H1 (cell line): ENCODE results near the gene USP10. TPM values are rescaled to one million over a fixed set of nuclear protein-coding genes. Genes with fewer than 3 reads are reported as not detected.

Experiments used
- CREB1 ChIP-seq: IDR thresholded peaks from 2 replicates; pipeline ENCODE4 v1.6.1; 2012; ENCODE audit warnings: inconsistent platforms
- HDAC6 ChIP-seq: IDR thresholded peaks from one replicate; pipeline ENCODE4 v1.7.1; 2012; ENCODE audit warnings: low read depth, mild to moderate bottlenecking, inconsistent platforms, low read length, moderate library complexity
- KDM5A ChIP-seq: fragments of 200-600 bp; IDR thresholded peaks from 2 replicates; pipeline ENCODE4 v1.7.1; 2012; ENCODE audit warnings: mild to moderate bottlenecking, low read length, inconsistent platforms, mixed read lengths
- NRF1 ChIP-seq: IDR thresholded peaks from 2 replicates; pipeline ENCODE4 v1.6.1; 2011; ENCODE audit warnings: mild to moderate bottlenecking, low read depth, low read length, improper control_type of control experiment
- SIN3A ChIP-seq, 2 experiments: IDR thresholded peaks in 1 of 2; conservative IDR thresholded peaks in 1 of 2; 2 replicates each; pipeline ENCODE4 v1.6.1; 2011 to 2012; ENCODE audit warnings: low read length in 2 of 2, improper control_type of control experiment in 1 of 2, low read depth in 1 of 2, mild to moderate bottlenecking in 1 of 2
- SRF ChIP-seq: IDR thresholded peaks from 2 replicates; pipeline ENCODE4 v1.6.1; 2011; ENCODE audit warnings: mild to moderate bottlenecking, low read depth, low read length, moderate library complexity
- SUZ12 ChIP-seq: fragments of 200-600 bp; sonication (generic); IDR thresholded peaks from 2 replicates; pipeline ENCODE4 v1.6.1; 2012; ENCODE audit warnings: mild to moderate bottlenecking, inconsistent platforms, low read length, moderate library complexity, mixed read lengths
- polyA plus RNA-seq, 7 experiments: library from polyadenylated mRNA; depleted of rRNA in 3 of 7; stranded (reverse) in 5 of 7; unstranded in 2 of 7; fragments of >200 nt in 5 of 7; fragments of 200-250 nt in 2 of 7; gene quantifications; 1 replicate in 5 of 7; 2 replicates in 1 of 7; 4 replicates in 1 of 7; pipeline versions ENCODE4 v1.2.1 to v1.2.3, GENCODE V29; 2011 to 2013; ENCODE audit warnings: missing spikeins in 2 of 7, mixed read lengths in 2 of 7
- total RNA-seq: library from RNA; stranded (reverse); fragmentation: NEBNext Ultra II Directional; extraction: Animal tissue kit (Norgen Biotek cat#: 25700); gene quantifications from 2 replicates; pipeline ENCODE4 v1.2.1, GENCODE V29; 2021
- TF ChIP-seq, protein P1 (sequence below): IDR thresholded peaks from 2 replicates; pipeline ENCODE4 v1.6.1; 2011; ENCODE audit warnings: low read depth, mild to moderate bottlenecking, low read length; ENCODE audit not compliant: insufficient read depth
- TF ChIP-seq, protein P2 (sequence below): IDR thresholded peaks from 2 replicates; pipeline ENCODE4 v1.6.1; 2012; ENCODE audit warnings: inconsistent platforms
- TF ChIP-seq, protein P3 (sequence below): IDR thresholded peaks from 2 replicates; pipeline ENCODE4 v1.6.1; 2012; ENCODE audit warnings: low read length, inconsistent platforms

Gene USP10
- total and polyA plus RNA-seq, 2 of the 8 experiments (the other 6 are each of a cell fraction or from before 2014, with no cell fraction given), result 171 to 195 TPM

DNA sequence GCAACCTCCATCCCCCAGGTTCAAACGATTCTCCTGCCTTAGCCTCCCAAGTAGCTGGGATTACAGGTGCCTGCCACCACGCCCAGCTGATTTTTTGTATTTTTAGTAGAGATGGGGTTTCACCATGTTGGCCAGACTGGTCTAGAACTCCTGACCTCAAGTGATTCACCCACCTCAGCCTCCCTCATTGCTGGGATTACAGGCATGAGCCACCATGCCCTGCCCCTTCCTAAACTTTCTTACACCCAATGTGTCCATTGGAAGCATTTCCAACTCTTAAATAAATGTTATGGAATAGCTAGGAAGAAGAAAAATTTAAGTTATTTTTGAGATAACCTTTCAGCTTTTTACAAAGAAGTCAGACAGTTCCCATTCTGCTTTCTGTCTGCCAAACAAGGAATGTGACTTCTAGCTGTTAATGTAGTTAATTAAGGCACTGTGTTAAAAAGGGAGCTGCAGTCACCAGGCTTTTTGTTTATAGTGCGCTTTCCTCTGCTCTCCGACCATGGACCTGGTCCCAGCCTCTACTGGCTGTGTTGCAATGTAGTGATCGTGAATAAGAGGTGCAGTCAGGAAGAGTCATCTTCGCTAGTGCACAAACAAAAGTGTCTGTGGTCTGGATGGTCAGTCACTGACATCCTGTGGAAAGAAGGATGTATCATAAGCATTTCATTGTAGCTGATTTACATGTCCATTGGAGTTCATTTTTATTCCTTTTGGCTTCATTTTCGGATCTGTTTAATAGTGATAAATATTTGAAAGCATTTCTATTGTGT is 39.7 kb downstream of the USP10 start (continued):
- TF ChIP-seq SRF (no peak), SUZ12 (no peak), NRF1 (no peak), SIN3A (conservative IDR thresholded peaks at IDR 0.05 in 1 of 2, IDR thresholded peaks at IDR 0.05 in 1 of 2; ENCODE audit: low read depth in 1 of 2, low read length in 2 of 2) (no peak), HDAC6 (no peak), KDM5A (no peak), CREB1 (no peak)
- TF ChIP-seq, protein P1, sequence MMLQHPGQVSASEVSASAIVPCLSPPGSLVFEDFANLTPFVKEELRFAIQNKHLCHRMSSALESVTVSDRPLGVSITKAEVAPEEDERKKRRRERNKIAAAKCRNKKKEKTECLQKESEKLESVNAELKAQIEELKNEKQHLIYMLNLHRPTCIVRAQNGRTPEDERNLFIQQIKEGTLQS, result no peak
- TF ChIP-seq, protein P2, sequence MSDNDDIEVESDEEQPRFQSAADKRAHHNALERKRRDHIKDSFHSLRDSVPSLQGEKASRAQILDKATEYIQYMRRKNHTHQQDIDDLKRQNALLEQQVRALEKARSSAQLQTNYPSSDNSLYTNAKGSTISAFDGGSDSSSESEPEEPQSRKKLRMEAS, result no peak
- TF ChIP-seq, protein P3, sequence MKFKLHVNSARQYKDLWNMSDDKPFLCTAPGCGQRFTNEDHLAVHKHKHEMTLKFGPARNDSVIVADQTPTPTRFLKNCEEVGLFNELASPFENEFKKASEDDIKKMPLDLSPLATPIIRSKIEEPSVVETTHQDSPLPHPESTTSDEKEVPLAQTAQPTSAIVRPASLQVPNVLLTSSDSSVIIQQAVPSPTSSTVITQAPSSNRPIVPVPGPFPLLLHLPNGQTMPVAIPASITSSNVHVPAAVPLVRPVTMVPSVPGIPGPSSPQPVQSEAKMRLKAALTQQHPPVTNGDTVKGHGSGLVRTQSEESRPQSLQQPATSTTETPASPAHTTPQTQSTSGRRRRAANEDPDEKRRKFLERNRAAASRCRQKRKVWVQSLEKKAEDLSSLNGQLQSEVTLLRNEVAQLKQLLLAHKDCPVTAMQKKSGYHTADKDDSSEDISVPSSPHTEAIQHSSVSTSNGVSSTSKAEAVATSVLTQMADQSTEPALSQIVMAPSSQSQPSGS, result no peak
